Trophoblast cell (in vitro differentiated cells and primary cell): ENCODE results near the gene SRSF9.

Experiments
- DNase-seq, 2 donors: peaks; one replicate each; pipeline ENCODE4 v3.0.0-alpha.2; 2016
- H2AFZ ChIP-seq: 2 replicates; pipeline ENCODE4 v1.6.1; 2013; ENCODE audit warnings: low read length, moderate library complexity, mild to moderate bottlenecking; ENCODE audit not compliant: insufficient read depth, poor library complexity
- H2AK5ac ChIP-seq: 2 replicates; pipeline ENCODE4 v1.6.1; 2013; ENCODE audit warnings: mild to moderate bottlenecking, low read length
- H2BK120ac ChIP-seq: 2 replicates; pipeline ENCODE4 v1.6.1; 2013; ENCODE audit warnings: low read length, mild to moderate bottlenecking, moderate library complexity; ENCODE audit not compliant: insufficient read depth, poor library complexity
- H2BK12ac ChIP-seq: 2 replicates; pipeline ENCODE4 v1.6.1; 2013; ENCODE audit warnings: mild to moderate bottlenecking, low read length, moderate library complexity
- H2BK5ac ChIP-seq: 2 replicates; pipeline ENCODE4 v1.6.1; 2013; ENCODE audit warnings: low read length, low read depth, moderate library complexity, mild to moderate bottlenecking; ENCODE audit not compliant: poor library complexity
- H3K14ac ChIP-seq: 2 replicates; pipeline ENCODE4 v1.6.1; 2013; ENCODE audit warnings: mild to moderate bottlenecking, low read length
- H3K18ac ChIP-seq: 2 replicates; pipeline ENCODE4 v1.6.1; 2013; ENCODE audit warnings: mild to moderate bottlenecking, low read length
- H3K23ac ChIP-seq: 2 replicates; pipeline ENCODE4 v1.6.1; 2013; ENCODE audit warnings: low read length
- H3K27ac ChIP-seq: 2 replicates; pipeline ENCODE4 v1.5.1; 2013; ENCODE audit warnings: low read depth, mild to moderate bottlenecking, inconsistent platforms, low read length, moderate library complexity
- H3K27me3 ChIP-seq: 2 replicates; pipeline ENCODE4 v1.6.1; 2013; ENCODE audit warnings: inconsistent platforms, mild to moderate bottlenecking, low read length, moderate library complexity; ENCODE audit not compliant: insufficient read depth
- H3K36me3 ChIP-seq, 2 experiments: 1 replicate in 1 of 2; 2 replicates in 1 of 2; pipeline ENCODE4 v1.6.1; 2013; ENCODE audit warnings: low read length in 2 of 2, mild to moderate bottlenecking in 2 of 2, moderate library complexity in 1 of 2; ENCODE audit not compliant: insufficient read depth in 2 of 2, control insufficient read depth in 1 of 2
- H3K4ac ChIP-seq: 2 replicates; pipeline ENCODE4 v1.6.1; 2013; ENCODE audit warnings: low read depth, mild to moderate bottlenecking, low read length, moderate library complexity
- H3K4me1 ChIP-seq, 2 experiments: 1 replicate in 1 of 2; 2 replicates in 1 of 2; pipeline ENCODE4 v1.6.1; 2013; ENCODE audit warnings: low read length in 2 of 2, mild to moderate bottlenecking in 2 of 2, moderate library complexity in 1 of 2; ENCODE audit not compliant: insufficient read depth in 2 of 2, control insufficient read depth in 1 of 2
- H3K4me2 ChIP-seq: 2 replicates; pipeline ENCODE4 v1.6.1; 2013; ENCODE audit warnings: inconsistent platforms, mild to moderate bottlenecking, low read length, moderate library complexity
- H3K4me3 ChIP-seq: 2 replicates; pipeline ENCODE4 v1.5.1; 2013; ENCODE audit warnings: mild to moderate bottlenecking, low read depth, low read length, inconsistent platforms
- H3K79me1 ChIP-seq: one replicate; pipeline ENCODE4 v1.6.1; 2013; ENCODE audit warnings: low read length
- H3K79me2 ChIP-seq: 2 replicates; pipeline ENCODE4 v1.6.1; 2013; ENCODE audit warnings: low read length, mild to moderate bottlenecking; ENCODE audit not compliant: control insufficient read depth, insufficient read depth, poor library complexity
- H3K9ac ChIP-seq: 2 replicates; pipeline ENCODE4 v1.6.1; 2013; ENCODE audit warnings: mild to moderate bottlenecking, low read length
- H3K9me3 ChIP-seq: 2 replicates; pipeline ENCODE4 v1.6.1; 2013; ENCODE audit warnings: low read depth, mild to moderate bottlenecking, control low read depth, inconsistent platforms, low read length; ENCODE audit not compliant: insufficient read depth
- H4K12ac ChIP-seq: 2 replicates; pipeline ENCODE4 v1.6.1; 2013; ENCODE audit warnings: low read depth, mild to moderate bottlenecking, low read length, moderate library complexity
- H4K8ac ChIP-seq: 2 replicates; pipeline ENCODE4 v1.6.1; 2013; ENCODE audit warnings: low read depth, mild to moderate bottlenecking, low read length, moderate library complexity
- H4K91ac ChIP-seq: one replicate; pipeline ENCODE4 v1.6.1; 2013; ENCODE audit warnings: low read depth, mild to moderate bottlenecking, low read length, moderate library complexity
- WGBS: extraction: QIAGEN DNeasy Blood & Tissue Kit; methylation state at CpG from one replicate; pipeline ENCODE4 v1.1.7; 2013; ENCODE audit warnings: missing lambda C conversion rate; ENCODE audit not compliant: insufficient read length, insufficient coverage; ENCODE audit errors: extremely low coverage; 5-methylcytosine and 5-hydroxymethylcytosine counted together

SRSF9 gene

GRCh38 chr12:120508537-120508936 is 39.0 kb upstream of the SRSF9 start:
- Histone ChIP-seq H3K4me1 (no peaks in the 10 kb centered on the region), H3K4ac (no peak overlapping the region), H4K91ac (no peak overlapping the region), H3K4me2 (no peak overlapping the region), H3K27ac (no peak overlapping the region), H3K79me1 (no peaks in the 10 kb centered on the region), H3K23ac (no peak overlapping the region), H2BK5ac (no peak overlapping the region), H3K36me3 (peaks cover 0 to 18% of the 10 kb centered on the region in 2 experiments), H3K9ac (no peak overlapping the region), H2AK5ac (no peak overlapping the region), H4K8ac (no peak overlapping the region), H4K12ac (no peak overlapping the region), H2AFZ (no peak overlapping the region), H3K9me3 (no peaks in the 10 kb centered on the region), H3K18ac (no peak overlapping the region), H2BK120ac (no peak overlapping the region), H3K79me2 (no peaks in the 10 kb centered on the region), H3K27me3 (no peaks in the 10 kb centered on the region), H3K4me3 (no peak overlapping the region), H3K14ac (no peak overlapping the region), H2BK12ac (no peak overlapping the region)
- DNase-seq = no peak
- no CpG with 5 or more reads among the region's 8 CpGs for WGBS

GRCh38 chr12:120504587-120504986 is 35.0 kb upstream of the SRSF9 start:
- H4K12ac ChIP-seq = no peak overlapping the region
- no peak overlapping the region for H2BK12ac ChIP-seq
- no peak overlapping the region for H2BK120ac ChIP-seq
- H3K9me3 ChIP-seq = no peaks in the 10 kb centered on the region
- no peak overlapping the region for H3K4me3 ChIP-seq
- no peaks in the 10 kb centered on the region for H3K79me1 ChIP-seq
- no CpG with 5 or more reads among the region's 4 CpGs for WGBS
- H3K4me2 ChIP-seq = no peak overlapping the region
- H2BK5ac ChIP-seq = no peak overlapping the region
- no peaks in the 10 kb centered on the region for H3K79me2 ChIP-seq
- H3K27ac ChIP-seq = no peak overlapping the region
- H3K18ac ChIP-seq = no peak overlapping the region
- peaks cover 8 to 24% of the 10 kb centered on the region in 2 experiments for H3K36me3 ChIP-seq
- H3K9ac ChIP-seq = no peak overlapping the region
- no peak overlapping the region for H2AK5ac ChIP-seq
- no peak overlapping the region for H2AFZ ChIP-seq
- H4K91ac ChIP-seq = no peak overlapping the region
- DNase-seq = no peak
- no peaks in the 10 kb centered on the region for H3K27me3 ChIP-seq
- H4K8ac ChIP-seq = no peak overlapping the region
- no peak overlapping the region for H3K14ac ChIP-seq
- H3K23ac ChIP-seq = no peak overlapping the region
- no peaks in the 10 kb centered on the region for H3K4me1 ChIP-seq
- H3K4ac ChIP-seq = no peak overlapping the region

GRCh38 chr12:120500581-120500980 is 31.0 kb upstream of the SRSF9 start:
- Histone ChIP-seq H3K27ac (no peak overlapping the region), H3K4me2 (no peak overlapping the region), H3K4ac (no peak overlapping the region), H3K18ac (no peak overlapping the region), H2BK5ac (no peak overlapping the region), H3K79me1 (peaks cover 8% of the 10 kb centered on the region), H4K8ac (no peak overlapping the region), H3K27me3 (no peaks in the 10 kb centered on the region), H3K14ac (no peak overlapping the region), H2AFZ (no peak overlapping the region), H3K9me3 (no peaks in the 10 kb centered on the region), H3K4me1 (peaks cover 1 to 2% of the 10 kb centered on the region in 2 experiments), H2AK5ac (no peak overlapping the region), H3K9ac (no peak overlapping the region), H4K12ac (no peak overlapping the region), H2BK120ac (no peak overlapping the region), H3K4me3 (no peak overlapping the region), H3K79me2 (peaks cover 9% of the 10 kb centered on the region), H3K36me3 (peaks cover 8 to 32% of the 10 kb centered on the region in 2 experiments), H3K23ac (no peak overlapping the region), H4K91ac (no peak overlapping the region), H2BK12ac (no peak overlapping the region)
- WGBS = no CpG with 5 or more reads among the region's 1 CpG
- no peak for DNase-seq

- Histone ChIP-seq H3K4me2 (no peak overlapping the region), H2BK5ac (no peak overlapping the region), H3K4ac (no peak overlapping the region), H2AK5ac (no peak overlapping the region), H4K91ac (no peak overlapping the region), H3K9me3 (no peaks in the 10 kb centered on the region), H3K79me2 (peaks cover 13% of the 10 kb centered on the region), H3K4me1 (peaks cover 2 to 6% of the 10 kb centered on the region in 2 experiments), H3K4me3 (no peak overlapping the region), H3K27ac (no peak overlapping the region), H2BK120ac (no peak overlapping the region), H3K79me1 (peaks cover 12% of the 10 kb centered on the region), H3K14ac (no peak overlapping the region), H2BK12ac (no peak overlapping the region), H3K36me3 (peaks cover 8 to 29% of the 10 kb centered on the region in 2 experiments), H2AFZ (no peak overlapping the region), H3K23ac (no peak overlapping the region), H4K12ac (no peak overlapping the region), H3K18ac (no peak overlapping the region), H3K9ac (no peak overlapping the region), H3K27me3 (no peaks in the 10 kb centered on the region), H4K8ac (no peak overlapping the region)
- no peak for DNase-seq
- no CpG with 5 or more reads among the region's 3 CpGs for WGBS
These were observed 29.4 kb upstream of the SRSF9 start for GRCh38 chr12:120498870-120499515.
